ENCODE measurements around the gene GPATCH2L.

- no peak for TF ChIP-seq EZH2 (IDR thresholded peaks at IDR 0.05)
- TF ChIP-seq FOXP2 (optimal IDR thresholded peaks at IDR 0.05; ENCODE audit: control extremely low read depth, extremely low read length, insufficient read depth), result no peak
- TF ChIP-seq POLR2AphosphoS5 (IDR thresholded peaks at IDR 0.05; ENCODE audit: borderline replicate concordance, low read depth, low read length), result no peak
Observed at GRCh38 chr14:76109087-76109880, 42.4 kb upstream of the GPATCH2L start.
